Hair follicular keratinocyte (primary cell): ENCODE data around the gene KNDC1. TPM values are rescaled to one million over a fixed set of nuclear protein-coding genes. Genes with fewer than 3 reads are reported as not detected.

ENCODE experiments used
- total RNA-seq: library from RNA; depleted of rRNA; stranded (reverse); fragments of >200 nt; gene quantifications from 2 replicates; pipeline ENCODE4 v1.2.3, GENCODE V29; 2015

KNDC1 gene, protein sequence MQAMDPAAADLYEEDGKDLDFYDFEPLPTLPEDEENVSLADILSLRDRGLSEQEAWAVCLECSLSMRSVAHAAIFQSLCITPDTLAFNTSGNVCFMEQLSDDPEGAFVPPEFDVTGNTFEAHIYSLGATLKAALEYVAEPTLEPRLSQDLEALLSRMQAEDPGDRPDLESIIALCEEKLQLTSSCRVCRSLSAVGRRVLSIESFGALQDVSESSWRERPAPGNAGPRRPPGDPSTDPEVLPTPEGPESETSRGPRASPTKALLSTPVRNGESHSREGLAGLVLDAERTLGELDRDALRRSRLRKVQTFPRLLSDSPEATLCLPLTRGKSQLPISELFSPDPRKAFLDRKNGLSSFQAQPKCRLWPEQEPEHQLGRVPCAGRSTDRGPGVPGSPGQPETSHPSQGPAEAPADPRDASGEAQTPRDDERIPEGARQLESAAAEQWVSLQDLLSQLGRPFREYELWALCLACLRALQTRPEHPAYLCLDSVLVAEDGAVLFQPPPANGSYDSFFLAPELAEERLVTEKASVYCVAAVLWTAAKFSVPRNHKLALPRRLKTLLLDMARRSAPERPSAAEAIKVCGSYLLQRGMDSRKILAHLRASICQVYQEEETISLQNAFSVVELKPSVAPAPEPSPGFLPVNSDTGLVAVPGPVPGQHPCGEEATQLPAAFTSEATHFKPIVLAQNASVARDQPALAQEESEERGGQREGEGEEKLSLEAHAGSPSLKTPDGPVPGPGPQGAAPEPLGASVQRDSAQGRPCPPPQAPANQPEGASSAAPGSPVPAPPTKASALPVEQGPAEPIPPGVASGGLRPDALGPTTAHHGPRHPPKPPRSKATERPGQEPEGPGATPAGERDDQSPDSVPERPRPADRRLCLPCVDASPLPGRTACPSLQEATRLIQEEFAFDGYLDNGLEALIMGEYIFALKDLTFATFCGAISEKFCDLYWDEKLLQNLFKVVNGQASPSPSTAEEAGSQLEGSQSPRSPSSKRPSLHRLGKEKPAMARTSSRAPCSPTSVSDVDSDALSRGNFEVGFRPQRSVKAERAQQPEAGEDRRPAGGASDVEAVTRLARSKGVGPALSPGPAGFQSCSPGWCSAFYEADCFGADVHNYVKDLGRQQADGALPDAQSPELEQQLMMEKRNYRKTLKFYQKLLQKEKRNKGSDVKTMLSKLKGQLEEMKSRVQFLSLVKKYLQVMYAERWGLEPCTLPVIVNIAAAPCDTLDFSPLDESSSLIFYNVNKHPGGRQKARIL (N-terminal part only)
- not detected in 2 replicates for total RNA-seq

DNA sequence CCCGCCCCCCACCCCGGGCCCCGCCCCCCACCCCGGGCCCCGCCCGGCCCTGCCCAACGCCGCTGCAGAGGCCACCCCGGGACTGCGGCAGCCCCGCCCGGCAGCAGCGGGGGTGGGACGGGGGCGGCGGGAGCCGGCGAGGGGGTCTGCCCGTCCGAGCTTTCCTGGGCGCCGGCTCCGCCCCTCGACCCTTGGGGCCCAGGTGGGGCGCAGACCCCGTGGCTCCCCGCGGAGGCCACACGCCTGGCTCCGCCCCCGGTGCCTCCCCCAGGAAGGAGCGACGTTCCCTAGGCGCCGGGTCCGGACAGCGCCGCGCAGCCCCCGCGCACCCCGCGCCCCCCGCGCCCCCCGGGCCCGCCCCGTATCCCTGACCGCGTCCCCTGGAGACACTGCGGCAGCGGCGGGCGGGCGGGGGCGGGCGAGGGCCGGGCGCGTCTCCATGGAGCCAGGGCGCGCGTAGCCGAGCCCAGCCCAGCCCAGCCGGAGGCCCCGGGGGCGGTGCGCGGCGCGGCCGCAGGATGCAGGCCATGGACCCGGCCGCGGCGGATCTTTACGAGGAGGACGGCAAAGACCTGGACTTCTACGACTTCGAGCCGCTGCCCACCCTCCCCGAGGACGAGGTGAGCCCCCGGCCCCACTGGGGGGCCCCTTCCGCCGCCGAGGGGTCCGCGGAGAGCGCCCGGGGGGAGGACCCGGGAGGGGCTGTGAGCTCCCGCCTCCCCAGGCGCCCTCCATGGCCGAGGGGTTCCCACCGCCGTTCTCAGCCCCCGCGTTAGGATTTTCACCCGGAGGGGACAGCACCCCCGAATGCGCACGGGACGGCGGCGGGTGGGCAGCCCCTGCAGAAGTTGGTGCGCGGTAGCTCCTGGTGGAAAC lies at the start of gene KNDC1:
TSS of gene KNDC1 (plus strand) at position 270 of the 876 bp plus-strand sequence. CDS start at position 519, 249 bp downstream.

DNA sequence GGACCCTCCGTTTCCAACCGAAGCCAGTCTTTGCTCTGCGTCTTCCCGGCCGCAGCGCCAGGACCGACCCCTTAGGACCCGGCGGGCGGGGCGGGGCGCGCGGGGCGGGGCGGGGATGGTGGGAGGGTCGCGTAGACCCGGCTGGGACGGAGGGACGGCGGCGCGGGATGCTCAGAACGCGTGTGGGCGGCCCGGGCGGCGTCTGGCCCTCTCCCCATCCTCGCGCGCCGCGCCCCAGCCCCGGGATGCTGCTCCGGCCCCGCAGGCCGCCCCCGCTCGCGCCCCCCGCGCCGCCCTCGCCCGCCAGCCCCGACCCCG lies 70.0 kb downstream of the KNDC1 start, which contains the start of gene UTF1:
TSS of gene UTF1 (plus strand) at position 174 of the 318 bp plus-strand sequence. CDS start at position 246, 72 bp downstream.

DNA sequence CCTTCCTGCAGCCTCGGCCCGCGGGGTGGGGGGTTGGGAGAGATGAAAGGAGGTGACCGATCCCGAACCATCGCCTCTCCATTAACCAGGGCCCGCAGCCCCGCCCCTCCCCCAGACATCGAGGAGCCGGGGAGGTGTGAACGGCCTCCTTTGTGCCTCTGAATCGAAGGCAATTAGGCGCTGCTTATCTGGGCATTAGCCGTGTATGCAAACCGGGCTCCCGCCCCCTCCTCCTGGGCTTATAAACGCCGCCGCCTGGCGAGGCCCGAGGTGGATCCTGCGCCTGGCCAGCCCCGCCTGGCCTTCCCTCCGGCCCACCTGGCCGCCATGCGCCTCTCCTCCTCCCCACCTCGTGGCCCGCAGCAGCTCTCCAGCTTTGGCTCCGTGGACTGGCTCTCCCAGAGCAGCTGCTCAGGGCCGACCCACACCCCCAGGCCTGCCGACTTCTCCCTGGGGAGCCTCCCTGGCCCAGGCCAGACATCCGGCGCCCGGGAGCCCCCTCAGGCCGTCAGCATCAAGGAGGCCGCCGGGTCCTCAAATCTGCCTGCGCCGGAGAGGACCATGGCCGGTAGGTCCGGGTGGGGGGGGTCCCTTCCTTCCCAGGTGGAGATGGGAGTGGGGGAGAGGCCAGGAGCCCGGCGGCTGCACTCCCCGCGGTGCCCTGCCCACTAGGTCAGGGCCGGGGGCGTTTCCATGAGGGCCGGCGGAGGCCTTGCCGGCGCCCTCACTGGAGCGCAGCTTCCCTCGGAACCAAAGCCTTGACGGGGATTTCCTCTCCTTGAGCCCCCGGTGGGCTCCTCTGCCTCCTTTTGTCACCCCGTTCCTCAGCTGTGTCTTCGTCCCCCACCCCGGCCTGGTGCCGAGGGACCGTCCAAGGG lies 77.8 kb downstream of the KNDC1 start, which contains the start of gene VENTX:
TSS of gene VENTX (plus strand) at position 268 of the 878 bp plus-strand sequence. CDS start at position 328, 60 bp downstream.

Other genes with a start within 250 kb of the KNDC1 start
- gene CFAP46, start 217.6 kb upstream of the KNDC1 start, total RNA-seq: 2.4 and 2.5 TPM in 2 replicates
- gene ADGRA1, start 72.3 kb upstream of the KNDC1 start, total RNA-seq: not detected in 2 replicates
- not detected in 2 replicates for gene UTF1, start 70.0 kb downstream of the KNDC1 start, total RNA-seq
- gene VENTX, start 77.6 kb downstream of the KNDC1 start, total RNA-seq: not detected in 2 replicates
- 115 and 143 TPM in 2 replicates for gene ADAM8, start 116.6 kb downstream of the KNDC1 start, total RNA-seq
- 53.7 and 67.2 TPM in 2 replicates for gene TUBGCP2, start 148.7 kb downstream of the KNDC1 start, total RNA-seq
- gene ZNF511, start 148.7 kb downstream of the KNDC1 start, total RNA-seq: 28.1 and 38.3 TPM in 2 replicates
- gene CALY, start 176.7 kb downstream of the KNDC1 start, total RNA-seq: not detected in 2 replicates
- not detected in 2 replicates for gene PRAP1, start 187.2 kb downstream of the KNDC1 start, total RNA-seq
- 17.5 and 28.8 TPM in 2 replicates for gene FUOM, start 197.8 kb downstream of the KNDC1 start, total RNA-seq
- gene ECHS1, start 213.1 kb downstream of the KNDC1 start, total RNA-seq: 89.7 and 125 TPM in 2 replicates
- 2.5 and 6.9 TPM in 2 replicates for gene PAOX, start 219.0 kb downstream of the KNDC1 start, total RNA-seq
- 14.3 and 20.4 TPM in 2 replicates for gene MTG1, start 233.9 kb downstream of the KNDC1 start, total RNA-seq